K562 (cell line): ENCODE results near the gene GNAT3. TPM values are rescaled to one million over a fixed set of nuclear protein-coding genes. Genes with fewer than 3 reads are reported as not detected.

Experiments used
- ATAC-seq: fragments of 200-7000 bp; cut with Tn5 transposase; 3 replicates; pipeline ENCODE4 v1.9.1; 2020; ENCODE audit warnings: moderate library complexity
- BruUV-seq: library from RNA; stranded (reverse); fragments of 400-500 nt; replicated peaks from 2 replicates; lab custom pipeline; 2021; lab: Mats Ljungman, UMichigan
- CTCF ChIA-PET: fragments of 300-600 bp; formaldehyde crosslinking; extraction: SDS; loops from one replicate; lab custom pipeline; 2021; ENCODE audit warnings: low intra/inter-chr PET ratio; lab: Yijun Ruan, JAX
- POLR2A ChIA-PET: fragments of 300-600, 350-650 bp; sonication (Branson Sonifier 250); formaldehyde crosslinking; extraction: SDS; loops from one replicate; lab custom pipeline; 2021; ENCODE audit warnings: antibody characterized with exemption, inconsistent platforms; lab: Yijun Ruan, JAX
- DNase-seq, 4 experiments: peaks; one replicate each; pipeline versions ENCODE4 v3.0.0 to v3.0.0-alpha.2; 2011 to 2018; ENCODE audit warnings: low spot score in 3 of 4, mixed read lengths in 3 of 4; ENCODE audit errors: extremely low read depth in 1 of 4
- FAIRE-seq: peaks from 2 replicates; lab custom pipeline; 2011; peaks lifted over from hg19 to GRCh38; lab: Jason Lieb, UNC
- H2AFZ ChIP-seq: 2 replicates; pipeline ENCODE4 v1.6.0; 2011; ENCODE audit warnings: low read depth, low read length, control low read depth, inconsistent platforms
- H3K27ac ChIP-seq: fragments of 200-600 bp; 3 replicates; pipeline ENCODE4 v1.8.0; 2011; ENCODE audit warnings: low read depth, mild to moderate bottlenecking, control low read depth, inconsistent platforms, low read length, moderate library complexity, mixed read lengths; ENCODE audit errors: extremely low read depth
- H3K27me3 ChIP-seq, 2 experiments: fragments of 300-600 bp in 1 of 2; 2 replicates in 1 of 2; 3 replicates in 1 of 2; pipeline versions ENCODE4 v1.6.0 to v1.8.0; 2011; ENCODE audit warnings: inconsistent platforms in 2 of 2, low read length in 2 of 2, mild to moderate bottlenecking in 1 of 2, mixed read lengths in 1 of 2, moderate library complexity in 1 of 2; ENCODE audit not compliant: control insufficient read depth in 2 of 2, insufficient read depth in 2 of 2
- H3K36me3 ChIP-seq: fragments of 300-600 bp; 3 replicates; pipeline ENCODE4 v1.8.0; 2011; ENCODE audit warnings: mild to moderate bottlenecking, low read length, inconsistent platforms; ENCODE audit not compliant: control insufficient read depth, insufficient read depth
- H3K4me1 ChIP-seq, 2 experiments: fragments of 200-600 bp in 1 of 2; replicated peaks in 1 of 2; 2 replicates in 1 of 2; 3 replicates in 1 of 2; pipeline versions ENCODE4 v1.5.1 to v1.8.0; 2011; ENCODE audit warnings: inconsistent platforms in 2 of 2, low read length in 2 of 2, mild to moderate bottlenecking in 1 of 2, mixed read lengths in 1 of 2, moderate library complexity in 1 of 2; ENCODE audit not compliant: control insufficient read depth in 2 of 2, insufficient read depth in 2 of 2
- H3K4me2 ChIP-seq: 2 replicates; pipeline ENCODE4 v1.6.1; 2011; ENCODE audit warnings: low read length, control low read depth, inconsistent platforms, mixed read lengths; ENCODE audit not compliant: insufficient read depth
- H3K4me3 ChIP-seq: fragments of 200-600 bp; sonication (generic), shearing (Covaris generic); 2 replicates; pipeline ENCODE4 v1.5.1; 2016; ENCODE audit warnings: control low read depth, inconsistent platforms
- H3K79me2 ChIP-seq: fragments of 200-600 bp; 3 replicates; pipeline ENCODE4 v1.8.0; 2011; ENCODE audit warnings: low read length, inconsistent platforms; ENCODE audit not compliant: control insufficient read depth, insufficient read depth
- H3K9ac ChIP-seq, 2 experiments: 2 replicates each; pipeline versions ENCODE4 v1.6.0 to v1.6.1; 2011; ENCODE audit warnings: low read depth in 2 of 2, low read length in 2 of 2, control low read depth in 1 of 2, inconsistent platforms in 1 of 2, mild to moderate bottlenecking in 1 of 2, mixed read lengths in 1 of 2; ENCODE audit not compliant: insufficient read depth in 1 of 2
- H3K9me1 ChIP-seq: one replicate; pipeline ENCODE4 v1.6.0; 2011; ENCODE audit warnings: inconsistent platforms, mild to moderate bottlenecking, low read length, moderate library complexity; ENCODE audit not compliant: control insufficient read depth, insufficient read depth
- H3K9me3 ChIP-seq: replicated peaks from 2 replicates; pipeline ENCODE4 v1.5.1; 2011; ENCODE audit warnings: low read depth, low read length, inconsistent platforms; ENCODE audit not compliant: control insufficient read depth, insufficient read depth
- H4K20me1 ChIP-seq: replicated peaks from 2 replicates; pipeline ENCODE4 v1.6.1; 2011; ENCODE audit warnings: low read length, inconsistent platforms, mixed read lengths; ENCODE audit not compliant: control insufficient read depth, insufficient read depth
- CHD2 ChIP-seq: IDR thresholded peaks from 2 replicates; pipeline ENCODE4 v1.6.1; 2011; ENCODE audit warnings: low read depth, low read length
- CREB5 ChIP-seq: fragments of 250-450 bp; sonication (Bioruptor Pico); IDR thresholded peaks from 2 replicates; pipeline ENCODE4 v1.5.0; 2020; ENCODE audit warnings: mild to moderate bottlenecking
- ESRRA ChIP-seq: fragments of 450-650 bp; IDR thresholded peaks from 2 replicates; pipeline ENCODE4 v1.6.1; 2014; ENCODE audit warnings: low read depth, mild to moderate bottlenecking, moderate library complexity, borderline replicate concordance
- RFX7 ChIP-seq: fragments of 250-450 bp; sonication (Bioruptor Pico); IDR thresholded peaks from 2 replicates; pipeline ENCODE4 v1.5.1; 2021; ENCODE audit warnings: mild to moderate bottlenecking
- TOE1 ChIP-seq, 2 experiments: fragments of 450-650 bp in 1 of 2; sonication (generic) in 1 of 2; formaldehyde crosslinking in 1 of 2; IDR thresholded peaks; 2 replicates each; pipeline versions ENCODE4 v1.7.1 to v1.8.0; 2016 to 2022; ENCODE audit warnings: borderline replicate concordance in 2 of 2, mild to moderate bottlenecking in 2 of 2, antibody characterized with exemption in 1 of 2, inconsistent platforms in 1 of 2, low read depth in 1 of 2, missing genetic modification reagents in 1 of 2, moderate library complexity in 1 of 2
- WGBS: fragments of 100-300 bp; shearing (Covaris generic); methylation state at CpG from one replicate; pipeline ENCODE4 v1.1.6; 2016; ENCODE audit warnings: low coverage, mixed read lengths; ENCODE audit not compliant: insufficient coverage; ENCODE audit errors: missing lambda C conversion rate; 5-methylcytosine and 5-hydroxymethylcytosine counted together
- in situ Hi-C: fragments of 300-500 bp; cut with MboI; formaldehyde crosslinking; loops from 4 replicates; pipeline ENCODE4 v1.15.0; 2018; ENCODE audit warnings: inconsistent platforms, mixed read lengths
- intact Hi-C: fragments of 100-400 bp; cut with micrococcal nuclease; formaldehyde crosslinking; loops from 2 replicates; pipeline ENCODE4 v1.14.2; 2022
- polyA plus RNA-seq, 8 experiments: library from polyadenylated mRNA; depleted of rRNA in 4 of 8; stranded (reverse) in 5 of 8; unstranded in 3 of 8; fragments of >200 nt; fragmentation: Nextera tagmentation in 2 of 8; fragmentation: Illumina TruSeq in 1 of 8; extraction: Ambion mirVana in 2 of 8; extraction: Trizol in 1 of 8; gene quantifications; 2 replicates each; pipeline versions ENCODE4 v1.2.1 to v1.2.3, GENCODE V29; 2011 to 2014; ENCODE audit warnings: inconsistent platforms in 1 of 8, missing spikeins in 1 of 8
- total RNA-seq, 7 experiments: library from RNA; depleted of rRNA in 6 of 7; stranded (reverse); fragments of >200 nt in 6 of 7; fragmentation: Illumina TruSeq in 2 of 7; extraction: Trizol in 2 of 7; gene quantifications; 2 replicates each; pipeline versions ENCODE4 v1.2.1 to v1.2.3, GENCODE V29; 2011 to 2021; ENCODE audit warnings: low replicate concordance in 1 of 7
- TF ChIP-seq, protein P1 (sequence below): fragments of 450-650 bp; conservative IDR thresholded peaks from 2 replicates; pipeline ENCODE4 v1.6.1; 2016; ENCODE audit warnings: missing genetic modification characterization, low read depth, mild to moderate bottlenecking, control low read depth, missing compliant biosample characterization

GNAT3 gene
- total and polyA plus RNA-seq, 9 of the 15 experiments (the other 6 are each of a cell fraction or from before 2014, with no cell fraction given) = not detected

- TF ChIP-seq CHD2 (no peak), CREB5 (no peak), RFX7 (CRISPR knock-in tag) (no peak), TOE1 (IDR thresholded peaks at IDR 0.05; ENCODE audit: borderline replicate concordance) (no peak), TOE1 (CRISPR knock-in tag; IDR thresholded peaks at IDR 0.05; ENCODE audit: borderline replicate concordance, low read depth) (no peak)
Measured at GRCh38 chr7:80467069-80467468, 44.8 kb downstream of the GNAT3 start (continued).

DNA sequence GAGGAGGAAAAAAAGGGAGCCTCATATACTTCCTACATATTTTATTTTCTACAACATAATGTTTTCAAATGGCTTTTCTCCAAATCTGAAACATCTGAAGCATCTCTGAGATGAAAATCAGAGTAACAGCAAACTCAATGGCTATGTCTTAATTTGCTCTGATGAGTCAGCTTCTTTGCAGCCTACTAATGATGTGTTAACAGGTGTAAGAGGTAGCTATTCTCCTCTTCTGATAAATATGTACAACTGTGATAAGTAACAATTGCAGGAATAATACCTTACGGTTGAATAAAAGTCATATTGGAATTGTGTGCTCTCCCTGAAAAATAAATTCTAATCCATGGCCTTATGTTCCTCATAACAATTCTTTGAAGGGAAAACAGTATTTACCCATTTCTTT, 45.2 kb downstream of the GNAT3 start:
- no peak overlapping the region for H3K4me2 ChIP-seq
- no peaks in the 10 kb centered on the region for H3K4me1 ChIP-seq
- ChIA-PET POLR2A (no interaction called here), CTCF (no interaction called here)
- no TSS peak for BruUV-seq
- no peak overlapping the region for H2AFZ ChIP-seq
- no peak overlapping the region for H3K27ac ChIP-seq
- 0% methylated on average over 1 of the region's 1 CpG for WGBS
- FAIRE-seq = no peak
- TF ChIP-seq, protein P1, sequence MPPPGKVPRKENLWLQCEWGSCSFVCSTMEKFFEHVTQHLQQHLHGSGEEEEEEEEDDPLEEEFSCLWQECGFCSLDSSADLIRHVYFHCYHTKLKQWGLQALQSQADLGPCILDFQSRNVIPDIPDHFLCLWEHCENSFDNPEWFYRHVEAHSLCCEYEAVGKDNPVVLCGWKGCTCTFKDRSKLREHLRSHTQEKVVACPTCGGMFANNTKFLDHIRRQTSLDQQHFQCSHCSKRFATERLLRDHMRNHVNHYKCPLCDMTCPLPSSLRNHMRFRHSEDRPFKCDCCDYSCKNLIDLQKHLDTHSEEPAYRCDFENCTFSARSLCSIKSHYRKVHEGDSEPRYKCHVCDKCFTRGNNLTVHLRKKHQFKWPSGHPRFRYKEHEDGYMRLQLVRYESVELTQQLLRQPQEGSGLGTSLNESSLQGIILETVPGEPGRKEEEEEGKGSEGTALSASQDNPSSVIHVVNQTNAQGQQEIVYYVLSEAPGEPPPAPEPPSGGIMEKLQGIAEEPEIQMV = no peak
- no peak for TF ChIP-seq ESRRA
- no peaks in the 10 kb centered on the region for H3K79me2 ChIP-seq
- H3K9ac ChIP-seq = no peak overlapping the region
- intact Hi-C loops = no loop called here
- no peaks in the 10 kb centered on the region for H3K36me3 ChIP-seq
- H4K20me1 ChIP-seq = no peaks in the 10 kb centered on the region
- no peaks in the 10 kb centered on the region for H3K9me1 ChIP-seq
- no peaks in the 10 kb centered on the region for H3K9me3 ChIP-seq
- no peaks in the 10 kb centered on the region for H3K27me3 ChIP-seq
- no peak for DNase-seq
- H3K4me3 ChIP-seq = no peak overlapping the region
- in situ Hi-C loops = no loop called here
- no peak for ATAC-seq
